Suppressor macrophage (primary cell): Measurements from ENCODE around the gene PISD.

Experiments used
- DNase-seq, 4 experiments: peaks; one replicate each; pipeline ENCODE4 v3.0.0-alpha.2; 2020 to 2022

Gene PISD

GRCh38 chr22:31652911-31653684, 8.9 kb downstream of the PISD start:
- DNase-seq: no peak

GRCh38 chr22:31652088-31652487, 9.9 kb downstream of the PISD start:
- DNase-seq: no peak

- no peak for DNase-seq
Measured at GRCh38 chr22:31651664-31652063, 10.4 kb downstream of the PISD start.

GRCh38 chr22:31650391-31650790, 11.6 kb downstream of the PISD start:
- peak in 3 of 4 experiments; percentile 24 to 57 (median 46) for DNase-seq

DNA sequence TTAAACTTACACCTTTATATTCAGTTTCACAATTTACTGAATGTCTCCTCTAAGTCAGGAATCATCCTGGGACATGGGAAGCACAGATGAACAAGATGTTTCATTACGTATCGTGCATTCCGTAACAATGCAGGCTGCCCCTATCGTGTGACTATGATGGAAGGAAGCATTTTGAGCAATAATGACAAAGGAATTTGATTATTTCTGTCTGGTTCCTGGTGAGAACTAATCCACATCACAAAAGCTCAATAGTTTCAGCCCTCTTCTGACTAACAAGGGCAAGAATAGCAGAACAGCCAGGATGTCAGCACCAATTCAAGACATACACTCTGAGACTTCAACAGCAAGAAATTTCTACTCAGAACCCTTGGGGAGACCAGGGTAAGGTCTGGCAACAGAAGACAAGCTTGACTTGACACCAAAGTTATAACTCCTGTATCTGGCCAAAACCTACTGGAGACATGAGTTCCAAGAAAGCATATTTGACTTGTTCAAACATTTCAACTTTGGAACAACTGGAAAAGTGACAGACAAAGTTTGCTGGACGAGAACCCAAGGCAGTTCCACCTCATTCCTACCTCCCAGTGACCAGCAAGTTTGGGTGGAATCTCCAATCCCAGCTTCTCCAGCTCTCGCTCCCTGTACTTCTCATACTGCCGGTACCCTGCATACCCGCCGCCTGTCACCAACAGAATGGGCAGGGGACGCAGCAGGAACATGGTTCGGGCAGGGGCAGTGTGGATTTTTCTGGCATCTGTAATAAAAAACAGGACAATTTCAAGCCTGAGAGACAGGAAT, 14.3 kb downstream of the PISD start:
- no peak for DNase-seq

GRCh38 chr22:31647066-31647465, 14.9 kb downstream of the PISD start:
- DNase-seq: no peak

DNA sequence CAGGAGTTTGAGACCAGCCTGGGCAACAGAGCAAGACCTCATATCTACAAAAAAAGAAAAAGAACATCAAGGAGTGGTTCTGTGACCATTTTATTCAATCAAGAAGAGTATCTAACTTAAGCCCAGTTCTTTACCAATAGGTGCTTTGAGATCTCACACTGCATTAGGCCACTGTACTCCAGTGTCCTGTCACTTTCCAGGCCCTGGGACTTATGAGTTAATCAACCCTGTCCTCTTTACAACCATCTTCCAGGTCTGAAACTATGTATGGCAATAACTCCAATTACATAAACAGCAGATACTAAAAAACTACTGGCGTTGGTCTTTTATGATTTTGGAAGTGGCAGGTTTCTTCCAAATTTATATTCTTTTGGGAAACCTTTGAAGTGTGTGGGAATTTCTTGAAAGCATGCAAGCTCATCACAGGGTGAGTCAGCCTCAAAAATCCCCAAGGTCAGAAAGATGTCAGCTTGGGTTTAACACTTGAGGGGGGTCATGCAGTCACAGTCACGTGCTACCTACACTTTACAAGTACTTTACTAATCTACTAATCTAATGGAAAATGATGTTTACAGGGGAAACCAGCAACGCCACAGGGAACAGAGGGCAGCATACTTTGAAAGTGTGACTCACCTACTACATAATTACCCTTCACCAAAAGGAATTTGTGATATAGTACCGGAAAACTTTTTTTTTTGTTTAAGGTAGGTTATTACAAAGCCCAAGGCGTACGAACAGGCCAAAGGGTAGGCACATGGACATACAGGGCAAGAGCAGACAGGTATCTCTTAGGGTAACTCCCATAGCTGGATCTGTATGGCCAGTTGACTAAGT, 15.6 kb downstream of the PISD start:
- DNase-seq: peak; percentile 63 to 80 (median 70)

DNA sequence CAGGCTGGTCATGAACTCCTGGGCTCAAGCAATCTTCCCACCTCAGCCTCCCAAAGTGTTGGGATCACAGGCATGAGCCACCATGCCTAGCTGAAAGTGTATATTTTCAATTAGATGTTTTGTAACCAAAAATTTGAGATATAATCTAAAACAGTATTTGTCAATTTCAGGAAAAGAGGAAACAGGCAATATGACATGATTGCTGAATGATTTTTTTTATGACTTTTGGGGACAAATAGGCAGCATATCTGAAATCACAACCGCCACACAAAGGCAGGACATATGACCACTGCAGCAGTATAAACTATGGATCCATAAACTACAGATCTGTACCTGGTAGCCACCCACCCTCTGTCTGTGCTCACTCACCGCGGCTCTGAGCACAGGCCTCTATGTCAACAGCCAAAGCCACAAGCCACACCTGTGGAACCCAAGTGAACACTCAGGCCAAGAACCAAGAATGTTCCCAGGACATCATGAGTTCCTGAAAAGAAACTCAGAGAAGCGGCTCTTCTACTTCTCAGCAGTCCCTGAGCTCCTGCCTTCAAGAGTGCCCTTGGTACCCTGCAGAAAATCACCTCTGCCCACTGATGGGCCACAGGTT, 22.5 kb downstream of the PISD start:
- DNase-seq: peak in 3 of 4 experiments; percentile 24 to 55 (median 50)

DNA sequence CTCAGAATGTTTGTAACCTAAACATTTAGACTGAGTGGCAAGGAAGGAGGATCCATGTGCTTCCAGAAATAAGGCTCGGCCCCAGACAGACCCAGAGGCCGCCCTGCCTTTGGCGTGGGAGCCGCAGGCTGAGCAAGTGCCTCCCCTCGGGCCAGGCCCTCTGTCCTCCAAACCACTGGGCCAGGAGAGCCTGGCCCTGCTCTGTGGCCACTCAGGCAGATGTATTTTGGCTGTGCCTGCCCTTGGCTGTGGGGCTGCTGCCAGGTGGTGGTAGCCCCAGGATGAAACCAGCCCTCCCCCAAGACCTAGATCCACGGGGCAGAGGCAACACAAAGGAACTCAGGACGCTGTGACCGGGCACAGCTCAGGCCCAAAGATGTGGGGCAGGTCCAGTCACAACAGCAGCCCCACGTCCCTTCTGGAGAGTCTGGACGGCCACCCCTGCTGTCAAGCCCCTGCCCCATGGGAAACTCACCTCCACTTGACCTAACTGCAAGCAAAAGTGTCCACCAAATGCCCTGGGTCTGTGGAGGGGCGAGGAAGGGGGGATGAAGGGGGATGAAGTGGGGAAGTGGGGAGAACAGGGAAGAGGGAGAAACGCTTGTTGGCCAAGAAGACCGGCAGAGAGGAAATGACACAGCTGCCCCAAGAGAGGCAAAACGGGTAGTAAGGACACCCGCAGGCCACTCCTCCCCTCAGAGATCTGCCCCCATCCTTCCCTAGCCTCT, 24.0 kb downstream of the PISD start:
- DNase-seq: peak; percentile 85 to 93 (median 92)

GRCh38 chr22:31637447-31637890, 24.5 kb downstream of the PISD start:
- DNase-seq: peak; percentile 85 to 91 (median 88)

DNA sequence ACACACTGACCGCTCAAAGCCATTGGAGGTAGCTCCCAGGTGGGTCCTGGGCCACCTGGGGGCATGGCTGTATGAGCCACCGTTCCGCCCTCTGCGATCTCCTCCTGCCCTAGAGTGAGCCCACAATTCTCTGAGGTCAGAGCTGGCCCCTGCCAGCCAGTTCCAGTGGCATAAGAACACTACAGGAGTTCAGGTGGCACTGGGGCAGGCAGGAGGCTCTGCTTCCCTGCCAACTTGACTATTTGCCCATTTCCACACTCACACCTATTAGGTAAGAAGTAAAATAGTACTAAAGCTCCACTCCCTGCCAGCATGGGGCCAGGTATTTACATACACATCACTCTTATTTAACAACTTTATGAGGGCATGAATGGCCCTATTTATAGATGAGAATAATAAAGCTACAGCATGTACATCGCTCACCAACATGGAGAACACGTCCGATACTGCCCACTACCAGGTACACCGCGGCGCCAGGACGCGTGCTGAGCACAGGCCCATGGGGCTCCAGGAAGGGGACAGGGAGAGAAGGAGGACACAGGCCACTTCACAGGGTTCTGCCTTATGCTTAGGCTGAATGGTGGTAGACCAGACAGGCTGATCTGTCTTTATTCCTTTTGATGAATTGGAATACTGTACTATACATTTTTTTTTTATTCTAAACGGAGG, 26.2 kb downstream of the PISD start:
- DNase-seq: no peak

GRCh38 chr22:31631436-31631835, 30.6 kb downstream of the PISD start:
- DNase-seq: no peak

GRCh38 chr22:31630331-31631329, 31.4 kb downstream of the PISD start:
- DNase-seq: peak; percentile 92 to 96 (median 94)

DNA sequence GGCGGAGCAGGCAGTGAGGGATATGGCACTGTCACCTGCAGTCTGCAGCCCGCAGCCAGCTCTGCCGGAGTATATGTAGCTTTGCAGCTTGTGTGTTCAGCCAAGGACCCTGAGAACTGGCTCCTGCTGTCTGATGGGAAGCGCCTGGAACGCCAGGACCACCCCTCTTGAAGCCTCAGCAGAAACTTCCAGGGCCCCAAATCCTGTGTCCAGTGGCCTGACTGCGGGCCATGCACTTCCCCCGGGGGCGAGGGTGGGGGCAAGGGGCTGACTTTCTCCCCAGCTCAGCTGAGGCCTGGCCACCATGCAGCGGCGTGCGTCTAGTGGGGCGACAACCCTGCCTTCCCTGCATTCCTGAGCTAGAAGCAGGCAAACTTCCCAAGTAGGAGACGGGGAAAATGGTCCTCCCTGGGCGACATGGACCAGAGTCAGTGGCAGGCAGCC, 32.3 kb downstream of the PISD start:
- DNase-seq: no peak

- DNase-seq: no peak
Measured at GRCh38 chr22:31628969-31629708, 32.9 kb downstream of the PISD start.

GRCh38 chr22:31628362-31628761, 33.7 kb downstream of the PISD start:
- no peak for DNase-seq

- no peak for DNase-seq
Measured at GRCh38 chr22:31627223-31627731, 34.7 kb downstream of the PISD start.

DNA sequence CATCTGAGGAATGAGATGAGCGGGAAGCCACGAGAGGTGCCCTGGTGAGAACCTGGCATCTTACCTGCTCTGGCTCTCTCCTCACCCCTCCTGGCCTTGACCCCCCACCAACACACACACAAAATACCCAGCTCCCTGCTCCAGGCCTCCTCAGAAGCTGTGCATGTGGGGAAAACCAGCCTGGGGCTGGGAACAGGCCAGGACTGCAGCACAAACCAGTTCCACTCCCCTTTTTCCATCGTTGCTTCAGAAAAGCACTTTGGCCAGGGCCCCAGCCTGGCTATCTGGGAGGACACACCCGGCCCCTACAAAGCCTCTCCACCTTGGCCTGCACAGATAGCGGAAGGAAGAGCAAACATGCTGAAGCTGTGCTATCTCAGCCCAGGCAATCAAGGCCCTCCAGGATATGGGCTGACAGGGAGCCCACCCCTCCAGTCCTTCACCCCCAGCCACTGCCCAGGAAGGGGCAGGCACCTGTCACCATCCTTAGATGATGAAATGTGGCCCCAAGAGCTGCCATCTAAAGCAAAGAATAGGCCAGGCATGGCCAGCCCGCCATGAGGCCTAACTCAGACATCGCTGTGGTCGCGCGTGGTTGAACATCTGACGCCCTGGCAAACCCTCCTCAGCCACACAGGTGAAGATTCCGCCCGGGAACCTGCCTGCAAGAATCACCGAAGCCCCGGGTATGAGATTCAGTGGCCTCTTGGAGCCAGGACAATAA, 35.4 kb downstream of the PISD start:
- DNase-seq: no peak
